Chondrocyte (in vitro differentiated cells): ENCODE results near the gene RHOU. TPM values are rescaled to one million over a fixed set of nuclear protein-coding genes. Genes with fewer than 3 reads are reported as not detected.

ENCODE experiments used
- DNase-seq: peaks from one replicate; pipeline ENCODE4 v3.0.0; 2021; ENCODE audit warnings: mixed read lengths, low spot score
- H3K27ac Mint-ChIP-seq: one replicate; pipeline ENCODE4 v1.8.0; 2021; ENCODE audit warnings: mild to moderate bottlenecking, moderate library complexity, mixed read lengths; ENCODE audit not compliant: unreplicated experiment
- H3K27me3 Mint-ChIP-seq: 2 replicates; pipeline ENCODE4 v1.8.0; 2021; ENCODE audit warnings: low read depth, mixed read lengths
- H3K36me3 Mint-ChIP-seq: 2 replicates; pipeline ENCODE4 v1.8.0; 2021; ENCODE audit warnings: low read depth, mixed read lengths
- H3K4me1 Mint-ChIP-seq: 2 replicates; pipeline ENCODE4 v1.8.0; 2021; ENCODE audit warnings: low read depth, mild to moderate bottlenecking, mixed read lengths
- H3K4me3 Mint-ChIP-seq: one replicate; pipeline ENCODE4 v1.8.0; 2021; ENCODE audit warnings: mild to moderate bottlenecking, moderate library complexity, mixed read lengths; ENCODE audit not compliant: unreplicated experiment
- H3K9me3 Mint-ChIP-seq: 2 replicates; pipeline ENCODE4 v1.8.0; 2021; ENCODE audit warnings: low read depth, mixed read lengths
- total RNA-seq: library from RNA; stranded (reverse); gene quantifications from 3 replicates; pipeline ENCODE4 v1.2.1, GENCODE V29; 2021
- TF ChIP-seq, protein P1 (sequence below): fragments of 200-600 bp; sonication (generic); IDR thresholded peaks from 2 replicates; pipeline ENCODE4 v1.5.0; 2021; ENCODE audit warnings: antibody characterized with exemption, mild to moderate bottlenecking, moderate library complexity

The RHOU gene
- total RNA-seq, 1 donor from 2014 or later: 5.9 TPM

DNA sequence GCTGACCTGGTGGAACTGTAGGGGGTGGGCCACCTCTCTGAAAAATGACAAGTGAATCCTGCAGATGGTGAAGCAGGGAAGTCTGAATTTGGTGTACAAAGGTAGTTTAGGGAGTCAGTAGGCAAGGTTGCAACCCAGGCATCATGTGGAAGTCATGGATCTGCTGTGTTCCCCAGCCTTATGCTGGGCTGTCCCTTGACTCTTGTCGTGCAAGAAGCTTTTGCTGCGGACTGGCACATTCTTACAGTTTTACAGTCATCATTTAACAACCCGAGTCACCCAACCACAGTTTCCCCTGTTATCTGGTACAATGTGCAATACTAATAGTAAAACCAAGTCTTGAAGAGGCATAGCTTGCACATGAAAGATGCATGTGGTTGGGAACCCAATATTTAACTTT lies 13.2 kb downstream of the RHOU start:
- H3K27ac Mint-ChIP-seq: no peak overlapping the region
- H3K36me3 Mint-ChIP-seq: peaks cover 10% of the 10 kb centered on the region
- peaks cover under 1% of the 10 kb centered on the region for H3K4me1 Mint-ChIP-seq
- no peak for DNase-seq
- H3K27me3 Mint-ChIP-seq: peaks cover 31% of the 10 kb centered on the region
- no peaks in the 10 kb centered on the region for H3K9me3 Mint-ChIP-seq
- no peak overlapping the region for H3K4me3 Mint-ChIP-seq
- TF ChIP-seq, protein P1, sequence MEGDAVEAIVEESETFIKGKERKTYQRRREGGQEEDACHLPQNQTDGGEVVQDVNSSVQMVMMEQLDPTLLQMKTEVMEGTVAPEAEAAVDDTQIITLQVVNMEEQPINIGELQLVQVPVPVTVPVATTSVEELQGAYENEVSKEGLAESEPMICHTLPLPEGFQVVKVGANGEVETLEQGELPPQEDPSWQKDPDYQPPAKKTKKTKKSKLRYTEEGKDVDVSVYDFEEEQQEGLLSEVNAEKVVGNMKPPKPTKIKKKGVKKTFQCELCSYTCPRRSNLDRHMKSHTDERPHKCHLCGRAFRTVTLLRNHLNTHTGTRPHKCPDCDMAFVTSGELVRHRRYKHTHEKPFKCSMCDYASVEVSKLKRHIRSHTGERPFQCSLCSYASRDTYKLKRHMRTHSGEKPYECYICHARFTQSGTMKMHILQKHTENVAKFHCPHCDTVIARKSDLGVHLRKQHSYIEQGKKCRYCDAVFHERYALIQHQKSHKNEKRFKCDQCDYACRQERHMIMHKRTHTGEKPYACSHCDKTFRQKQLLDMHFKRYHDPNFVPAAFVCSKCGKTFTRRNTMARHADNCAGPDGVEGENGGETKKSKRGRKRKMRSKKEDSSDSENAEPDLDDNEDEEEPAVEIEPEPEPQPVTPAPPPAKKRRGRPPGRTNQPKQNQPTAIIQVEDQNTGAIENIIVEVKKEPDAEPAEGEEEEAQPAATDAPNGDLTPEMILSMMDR: no peak

DNA sequence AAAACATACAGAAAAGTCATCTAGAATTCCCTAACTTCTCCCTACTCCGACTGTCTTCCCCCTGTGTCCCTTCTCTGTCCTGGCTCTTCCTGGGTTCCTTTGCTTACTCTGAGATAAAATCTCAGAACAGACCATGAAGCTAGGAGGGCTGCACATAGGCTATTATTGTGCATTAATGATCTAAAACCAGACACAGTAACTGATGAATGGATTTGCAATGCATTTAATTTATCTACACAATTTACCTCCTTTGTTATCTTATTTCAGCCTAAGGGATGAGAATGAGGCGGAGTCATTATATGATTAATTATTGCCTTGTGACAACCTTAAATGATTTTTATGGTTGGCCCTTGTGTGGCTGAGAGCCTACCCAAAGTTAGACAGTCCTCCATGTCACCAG lies 14.5 kb downstream of the RHOU start:
- H3K36me3 Mint-ChIP-seq: peaks cover 4% of the 10 kb centered on the region
- no peak overlapping the region for H3K27ac Mint-ChIP-seq
- H3K9me3 Mint-ChIP-seq: no peaks in the 10 kb centered on the region
- no peak for DNase-seq
- TF ChIP-seq, protein P1: no peak
- peaks cover 41% of the 10 kb centered on the region for H3K27me3 Mint-ChIP-seq
- no peak overlapping the region for H3K4me3 Mint-ChIP-seq
- H3K4me1 Mint-ChIP-seq: peaks cover 6% of the 10 kb centered on the region

DNA sequence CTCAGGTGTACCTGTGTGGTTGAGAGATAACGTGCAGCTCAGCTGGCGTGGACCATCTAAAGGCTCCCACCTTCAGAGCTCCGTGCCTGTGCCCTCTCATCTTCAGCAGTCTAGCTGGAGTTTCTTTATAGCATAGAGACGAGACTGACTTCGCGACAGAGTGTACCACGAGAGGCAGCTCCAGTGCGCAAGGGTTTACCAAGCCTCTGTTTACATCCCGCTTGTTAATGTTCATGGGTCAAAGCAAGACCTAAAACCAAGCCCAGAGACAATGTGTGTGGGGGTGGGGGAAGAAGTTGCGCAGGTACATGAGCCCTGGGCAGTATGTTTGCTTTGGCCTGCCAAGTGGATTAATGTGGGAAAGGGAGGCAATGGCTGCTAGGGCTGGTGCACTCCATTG lies 15.6 kb downstream of the RHOU start:
- no peak for DNase-seq
- TF ChIP-seq, protein P1: no peak
- Mint-ChIP-seq H3K27ac (no peak overlapping the region), H3K4me1 (peaks cover 6% of the 10 kb centered on the region), H3K4me3 (no peak overlapping the region), H3K36me3 (peaks cover 4% of the 10 kb centered on the region), H3K27me3 (peaks cover 48% of the 10 kb centered on the region), H3K9me3 (no peaks in the 10 kb centered on the region)

DNA sequence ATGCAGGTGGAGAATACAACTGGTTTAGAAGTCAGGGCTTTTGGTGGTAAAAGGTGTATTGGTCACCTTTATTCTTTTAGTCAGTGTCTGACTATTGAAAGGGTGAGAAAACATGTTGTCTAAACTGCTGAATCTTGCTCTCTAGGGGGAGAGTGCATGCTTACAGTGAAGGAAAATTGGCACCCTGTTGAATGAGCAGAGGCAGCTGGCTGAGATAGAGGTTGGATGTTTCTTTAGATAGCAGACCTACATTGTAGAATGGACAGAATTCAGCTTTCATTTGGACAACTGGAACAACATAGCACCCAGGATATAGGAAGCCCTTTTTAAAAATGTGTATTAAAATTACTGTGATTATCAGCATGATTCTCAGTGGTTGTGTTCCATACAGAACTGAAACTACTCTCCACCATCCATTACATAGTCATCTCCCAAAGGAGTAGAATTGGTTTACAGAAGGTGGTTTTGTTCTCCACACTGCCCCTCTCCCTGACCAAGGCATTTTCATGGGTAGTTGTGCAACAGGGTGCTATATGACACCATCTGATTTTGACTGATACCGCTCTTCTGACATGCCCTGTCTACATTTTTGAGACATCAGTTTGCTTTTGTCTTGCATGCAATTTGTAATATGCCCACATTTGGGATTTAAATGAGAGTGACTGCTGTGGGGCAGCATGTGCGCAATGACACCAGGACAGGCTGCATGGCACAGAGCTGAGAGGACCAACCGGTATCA lies 16.2 kb downstream of the RHOU start:
- Mint-ChIP-seq H3K27me3 (peaks cover 55% of the 10 kb centered on the region), H3K4me1 (peaks cover 6% of the 10 kb centered on the region), H3K9me3 (no peaks in the 10 kb centered on the region), H3K4me3 (no peak overlapping the region), H3K36me3 (peaks cover 3% of the 10 kb centered on the region), H3K27ac (no peak overlapping the region)
- TF ChIP-seq, protein P1: no peak
- DNase-seq: no peak

DNA sequence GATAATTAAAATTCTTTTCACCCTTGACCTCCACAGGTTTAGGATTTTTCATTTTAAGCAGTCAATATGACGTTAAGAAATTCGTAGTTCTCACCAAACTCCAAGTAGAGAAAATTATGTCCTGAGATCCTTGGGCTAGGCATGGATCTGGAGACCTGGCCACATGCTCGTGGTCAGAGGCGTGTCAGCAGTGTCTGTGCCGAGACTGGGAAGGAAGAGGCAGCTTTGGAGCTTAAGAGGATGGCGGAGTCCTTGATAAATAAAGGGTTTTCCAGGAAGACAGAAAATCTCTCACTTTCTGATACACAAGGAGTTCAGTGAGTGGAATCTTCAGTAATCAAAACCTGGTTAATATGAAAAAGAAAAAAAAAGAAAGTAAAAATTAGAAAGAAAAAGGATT lies 17.0 kb downstream of the RHOU start:
- Mint-ChIP-seq H3K4me3 (no peak overlapping the region), H3K4me1 (peaks cover 6% of the 10 kb centered on the region), H3K36me3 (peaks cover 2% of the 10 kb centered on the region), H3K27ac (no peak overlapping the region), H3K27me3 (peaks cover 62% of the 10 kb centered on the region), H3K9me3 (no peaks in the 10 kb centered on the region)
- no peak for DNase-seq
- TF ChIP-seq, protein P1: no peak
